OCI-LY1 (cell line): ENCODE measurements around the gene AK4.

Source experiments
- EZH2 ChIP-seq: fragments of 200-600 bp; sonication (generic), shearing (Covaris generic); IDR thresholded peaks from 2 replicates; pipeline ENCODE4 v1.8.0; 2017; ENCODE audit warnings: borderline replicate concordance, mixed run types, mild to moderate bottlenecking, antibody characterized with exemption, low read length, moderate library complexity, mixed read lengths
- TF ChIP-seq, protein P1 (sequence below): fragments of 200-600 bp; sonication (generic), shearing (Covaris generic); IDR thresholded peaks from 2 replicates; pipeline ENCODE4 v1.5.1; 2017; ENCODE audit warnings: mild to moderate bottlenecking, antibody characterized with exemption, low read length, moderate library complexity, mixed read lengths

DNA sequence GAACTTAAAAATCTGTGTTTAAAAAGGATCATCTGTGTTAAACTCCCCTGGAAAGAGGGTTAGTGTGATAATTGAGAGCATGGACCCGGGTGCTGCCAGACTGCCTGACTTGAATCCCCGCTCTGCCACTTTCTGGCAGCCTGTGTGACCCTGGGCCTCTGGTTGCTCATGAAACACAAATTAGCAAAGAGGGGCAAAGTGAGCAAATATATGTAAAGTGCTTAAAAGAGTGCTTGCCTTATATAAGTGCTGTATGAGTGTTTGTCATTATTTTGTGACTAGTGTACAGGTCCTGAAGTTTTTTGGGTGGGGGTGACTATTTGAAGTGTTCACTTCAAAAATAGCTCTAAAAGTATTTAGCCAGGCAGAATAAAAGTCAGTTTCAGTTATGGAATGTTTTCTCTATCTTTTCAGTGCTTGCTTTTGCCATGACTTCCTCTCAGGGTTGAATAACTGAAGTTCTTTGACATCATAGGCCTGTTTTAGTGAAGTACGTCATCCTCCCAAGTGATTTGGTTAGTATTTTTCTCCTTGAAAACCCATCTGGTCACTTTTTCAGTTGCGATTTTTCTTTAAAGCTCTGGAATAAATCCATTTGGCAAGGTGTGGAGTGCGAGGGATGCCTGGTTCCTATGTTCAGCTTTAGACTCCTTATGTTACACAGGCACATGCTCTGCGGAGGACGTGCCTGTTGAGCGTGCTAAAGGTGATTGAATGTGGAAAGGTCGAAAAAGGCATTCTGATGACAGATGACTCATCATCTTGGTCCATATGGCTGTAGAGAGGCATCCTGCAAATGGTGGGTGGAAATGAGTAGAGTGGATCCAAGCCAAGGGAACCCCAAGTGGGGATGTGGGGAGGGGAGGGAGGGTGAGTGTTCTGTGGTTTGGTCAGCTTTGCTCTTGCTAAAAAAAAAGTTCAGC lies 47.8 kb downstream of the AK4 start:
- TF ChIP-seq, protein P1, sequence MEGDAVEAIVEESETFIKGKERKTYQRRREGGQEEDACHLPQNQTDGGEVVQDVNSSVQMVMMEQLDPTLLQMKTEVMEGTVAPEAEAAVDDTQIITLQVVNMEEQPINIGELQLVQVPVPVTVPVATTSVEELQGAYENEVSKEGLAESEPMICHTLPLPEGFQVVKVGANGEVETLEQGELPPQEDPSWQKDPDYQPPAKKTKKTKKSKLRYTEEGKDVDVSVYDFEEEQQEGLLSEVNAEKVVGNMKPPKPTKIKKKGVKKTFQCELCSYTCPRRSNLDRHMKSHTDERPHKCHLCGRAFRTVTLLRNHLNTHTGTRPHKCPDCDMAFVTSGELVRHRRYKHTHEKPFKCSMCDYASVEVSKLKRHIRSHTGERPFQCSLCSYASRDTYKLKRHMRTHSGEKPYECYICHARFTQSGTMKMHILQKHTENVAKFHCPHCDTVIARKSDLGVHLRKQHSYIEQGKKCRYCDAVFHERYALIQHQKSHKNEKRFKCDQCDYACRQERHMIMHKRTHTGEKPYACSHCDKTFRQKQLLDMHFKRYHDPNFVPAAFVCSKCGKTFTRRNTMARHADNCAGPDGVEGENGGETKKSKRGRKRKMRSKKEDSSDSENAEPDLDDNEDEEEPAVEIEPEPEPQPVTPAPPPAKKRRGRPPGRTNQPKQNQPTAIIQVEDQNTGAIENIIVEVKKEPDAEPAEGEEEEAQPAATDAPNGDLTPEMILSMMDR: no peak
- no peak for TF ChIP-seq EZH2
